Adrenal gland (tissue), 19 donors: ENCODE data around the gene LMNB1. TPM values are rescaled to one million over a fixed set of nuclear protein-coding genes. Genes with fewer than 3 reads are reported as not detected.
"Not testable (repeated sequence)": the region's sequence is repeated elsewhere in the genome, so short reads cannot be mapped to it uniquely, and the experiment has no call there.

ENCODE experiments used
- DNase-seq, 7 donors: peaks; one replicate each; pipeline ENCODE4 v3.0.0-alpha.2; 2019 to 2020
- H3K27ac ChIP-seq, 5 donors: fragments of 200-600 bp; sonication (generic) in 4 of 5; 1 replicate in 3 of 5; 2 replicates in 2 of 5; pipeline versions ENCODE4 v1.5.1 to v1.8.0; 2016 to 2020; ENCODE audit warnings: mild to moderate bottlenecking in 1 of 5
- H3K27me3 ChIP-seq: fragments of 200-600 bp; 2 replicates; pipeline ENCODE4 v1.8.0; 2021
- H3K36me3 ChIP-seq, 2 donors: fragments of 200-600 bp; replicated peaks in 1 of 2; 1 replicate in 1 of 2; 2 replicates in 1 of 2; pipeline versions ENCODE4 v1.5.1 to v1.8.0; 2018 to 2022
- H3K4me1 ChIP-seq, 2 donors: fragments of 200-600 bp; replicated peaks in 1 of 2; 1 replicate in 1 of 2; 2 replicates in 1 of 2; pipeline versions ENCODE4 v1.5.1 to v1.8.0; 2018 to 2021
- H3K4me3 ChIP-seq, 4 donors: fragments of 200-600 bp; sonication (generic) in 3 of 4; one replicate each; pipeline ENCODE4 v1.5.1; 2016 to 2018
- H3K9me3 ChIP-seq, 3 donors: fragments of 200-600 bp; sonication (generic) in 1 of 3; replicated peaks in 1 of 3; 1 replicate in 2 of 3; 2 replicates in 1 of 3; pipeline versions ENCODE4 v1.5.1 to v1.8.0; 2016 to 2021
- CTCF ChIP-seq, 6 experiments: fragments of 450-650 bp in 4 of 6; fragments of 200-600 bp in 2 of 6; sonication (generic) in 1 of 6; IDR thresholded peaks; 1 replicate in 5 of 6; 2 replicates in 1 of 6; pipeline versions ENCODE4 v1.5.1 to v1.8.0; 2016 to 2021; ENCODE audit warnings: antibody characterized with exemption in 6 of 6, mild to moderate bottlenecking in 2 of 6, moderate library complexity in 1 of 6
- POLR2A ChIP-seq, 2 donors: fragments of 450-650 bp; IDR thresholded peaks; one replicate each; pipeline ENCODE4 v1.6.1; 2017; ENCODE audit warnings: antibody characterized with exemption in 2 of 2, mild to moderate bottlenecking in 2 of 2, moderate library complexity in 1 of 2
- WGBS, 4 donors: extraction: QIAGEN DNeasy Blood & Tissue Kit in 2 of 4; methylation state at CpG; one replicate each; pipeline versions ENCODE4 v1.1.5 to v1.1.7; 2013 to 2017; 5-methylcytosine and 5-hydroxymethylcytosine counted together
- intact Hi-C, 2 donors: fragments of 100-400 bp; cut with DNase I; formaldehyde crosslinking; loops; one replicate each; pipeline versions ENCODE4 v1.14.1 to v1.15.0; 2022 to 2023
- long read RNA-seq, 10 donors: library from polyadenylated mRNA in 3 of 10; unstranded in 2 of 10; stranded (forward) in 1 of 10; transcript quantifications; one replicate each; pipeline ENCODE4 v2.0.0 and lab custom pipeline, GENCODE V29; 2021 to 2026
- polyA plus RNA-seq, 3 donors: library from polyadenylated mRNA; stranded (reverse); fragments of 200-250 nt in 2 of 3; fragments of 350-450 nt in 1 of 3; fragmentation: Illumina TruSeq in 1 of 3; extraction: RNeasy Lipid Tissue Mini Kit (QIAGEN cat#74804) in 1 of 3; gene quantifications; one replicate each; pipeline ENCODE4 v1.2.3, GENCODE V29; 2013 to 2014
- total RNA-seq, 9 donors: library from RNA; depleted of rRNA in 4 of 9; stranded (reverse); fragments of >200 nt in 4 of 9; fragments of 120-200 nt in 1 of 9; fragmentation: NEBNext Ultra II Directional in 1 of 9; extraction: Animal tissue kit (Norgen Biotek cat#: 25700) in 1 of 9; gene quantifications; one replicate each; pipeline versions ENCODE4 v1.1.0 to v1.2.4, GENCODE V29; 2013 to 2023
- donor health status: healthy with polysubstance abuse.
- donor health status: Bipolar disorder and iron deficiency.
- donor health status: DM: yes; HTN: yes; CAD: no.
- donor health status: DM: no; HTN: no; CAD: no.
- donor health status: DM: no; HTN: no; CAD: no.
- donor health status: DM: yes; HTN: yes; CAD: no.

Gene LMNB1
- total RNA-seq, result 10 to 100 TPM in 1 of 9 donors, 1 to 10 TPM in 8; 4.6 to 25.0 (median 6.1) TPM
- polyA plus RNA-seq, result 1 to 10 TPM in 2 of 3 donors, under 1 TPM in 1; 0.97 to 6.4 (median 1.2) TPM
- long read RNA-seq, donor 1, partial matches to known transcripts, result 0 of 2 reads
- long read RNA-seq, donor 1, other reads (novel, unspliced or antisense), result 0 of 2 reads
- long read RNA-seq, donor 2, partial matches to known transcripts, result 0 of 1 reads
- long read RNA-seq, donor 2, other reads (novel, unspliced or antisense), result 0 of 1 reads
- long read RNA-seq, donor 3, partial matches to known transcripts, result 0 of 3 reads
- long read RNA-seq, donor 3, other reads (novel, unspliced or antisense), result 0 of 3 reads
- long read RNA-seq, donor 4, result 0 reads
- long read RNA-seq, donor 5, partial matches to known transcripts, result 0 of 2 reads
- long read RNA-seq, donor 5, other reads (novel, unspliced or antisense), result 1 of 2 reads
- long read RNA-seq, donor 6, result 0 reads
- long read RNA-seq, donor 7, partial matches to known transcripts, result 0 of 1 reads
- long read RNA-seq, donor 7, other reads (novel, unspliced or antisense), result 0 of 1 reads
- long read RNA-seq, donor 8, transcript LMNB1-201 (11 exons, 2,878 nt), result major isoform, 10 of 10 reads
- long read RNA-seq, donor 8, partial matches to known transcripts, result 0 of 10 reads
- long read RNA-seq, donor 8, other reads (novel, unspliced or antisense), result 0 of 10 reads
- long read RNA-seq, donor 9, partial matches to known transcripts, result 0 of 1 reads
- long read RNA-seq, donor 9, other reads (novel, unspliced or antisense), result 0 of 1 reads
- long read RNA-seq, donor 10, partial matches to known transcripts, result 0 of 3 reads
- long read RNA-seq, donor 10, other reads (novel, unspliced or antisense), result 0 of 3 reads

- Histone ChIP-seq H3K27me3 (no peaks in the 10 kb centered on the region), H3K9me3 (no peaks in the 10 kb centered on the region), H3K27ac (peak within 1 kb of the TSS; percentile 72 to 93 (median 85)), H3K4me3 (peak within 1 kb of the TSS; percentile 22 to 90 (median 76)), H3K36me3 (no peaks in the 10 kb centered on the region), H3K4me1 (peaks cover 0 to 20% of the 10 kb centered on the region in 2 donors)
- 0 to 1% (median 0%) methylated on average over 17 to 74 of the region's 74 CpGs for WGBS, 4 donors
- intact Hi-C loops, result loop anchor here (5.0 to 10.0 kb wide), 3 partner anchors 99 to 232 kb away; no protein-coding TSS in a partner anchor
- DNase-seq, result peak; percentile 92 to 96 (median 94)
- peak in 3 of 6 experiments; percentile 15 to 18 (median 18) for TF ChIP-seq CTCF (IDR thresholded peaks at IDR 0.05)
- TF ChIP-seq POLR2A (IDR thresholded peaks at IDR 0.05), result peak in 1 of 2 donors; percentile 39
Observed at GRCh38 chr5:126776499-126777256, at the start of gene LMNB1. TSS of gene LMNB1 (plus strand) at chr5:126777136. CDS start at chr5:126777509, 373 bp downstream.

GRCh38 chr5:126732716-126733115, 44.2 kb upstream of the LMNB1 start:
- no peak for DNase-seq
- intact Hi-C loops, result no loop called here
- Histone ChIP-seq H3K27ac (no peak overlapping the region), H3K36me3 (no peaks in the 10 kb centered on the region), H3K27me3 (no peaks in the 10 kb centered on the region), H3K9me3 (no peaks in the 10 kb centered on the region), H3K4me1 (no peaks in the 10 kb centered on the region), H3K4me3 (no peak overlapping the region)
- WGBS, 4 donors, result 30 to 60% (median 40%) methylated on average over 2 of the region's 2 CpGs
- no peak for TF ChIP-seq CTCF (IDR thresholded peaks at IDR 0.05)
- TF ChIP-seq POLR2A (IDR thresholded peaks at IDR 0.05), result no peak

- H3K36me3 ChIP-seq, H3K27me3 ChIP-seq, H3K9me3 ChIP-seq, DNase-seq, H3K4me3 ChIP-seq, intact Hi-C loops, H3K27ac ChIP-seq, H3K4me1 ChIP-seq: not testable (repeated sequence)
- 89 to 93% (median 92%) methylated on average over 18 of the region's 18 CpGs for WGBS, 4 donors
Observed at GRCh38 chr5:126734573-126734972, 42.4 kb upstream of the LMNB1 start.

GRCh38 chr5:126736141-126736540, 40.8 kb upstream of the LMNB1 start:
- Histone ChIP-seq H3K4me3 (no peak overlapping the region), H3K27ac (no peak overlapping the region), H3K9me3 (no peaks in the 10 kb centered on the region), H3K4me1 (no peaks in the 10 kb centered on the region), H3K27me3 (no peaks in the 10 kb centered on the region), H3K36me3 (no peaks in the 10 kb centered on the region)
- TF ChIP-seq POLR2A (IDR thresholded peaks at IDR 0.05), result no peak
- no peak for DNase-seq
- intact Hi-C loops, result no loop called here
- 72 to 78% (median 77%) methylated on average over 3 of the region's 3 CpGs for WGBS, 4 donors
